H7 (cell line): ENCODE measurements around the gene ZER1. TPM values are rescaled to one million over a fixed set of nuclear protein-coding genes. Genes with fewer than 3 reads are reported as not detected.

Source experiments
- DNase-seq: peaks from one replicate; pipeline ENCODE4 v3.0.0; 2012
- H3K27me3 ChIP-seq: 2 replicates; pipeline ENCODE4 v1.6.0; 2011; ENCODE audit warnings: mild to moderate bottlenecking, low read length; ENCODE audit not compliant: control insufficient read depth, insufficient read depth
- H3K36me3 ChIP-seq: replicated peaks from 2 replicates; pipeline ENCODE4 v1.5.1; 2011; ENCODE audit warnings: low read length; ENCODE audit not compliant: control insufficient read depth, insufficient read depth
- H3K4me3 ChIP-seq: 2 replicates; pipeline ENCODE4 v1.5.1; 2011; ENCODE audit warnings: low read depth, mild to moderate bottlenecking, control low read depth, low read length, moderate library complexity; ENCODE audit not compliant: insufficient read depth
- total RNA-seq: library from RNA; depleted of rRNA; stranded (reverse); fragments of >200 nt; shearing (Covaris generic); gene quantifications from 2 replicates; pipeline ENCODE4 v1.2.3, GENCODE V29; 2014

Gene ZER1
- total RNA-seq, 1 experiment from 2014 or later, result 19.6 TPM

GRCh38 chr9:128733256-128733655 lies 38.5 kb downstream of the ZER1 start:
- DNase-seq, result peak; percentile 96
- no peaks in the 10 kb centered on the region for H3K27me3 ChIP-seq
- H3K36me3 ChIP-seq, result no peaks in the 10 kb centered on the region; the same call in 1 of the 2 replicates
- H3K4me3 ChIP-seq, result no peak overlapping the region

GRCh38 chr9:128732576-128732975 lies 39.2 kb downstream of the ZER1 start:
- Histone ChIP-seq H3K36me3 (no peaks in the 10 kb centered on the region; the same call in 1 of the 2 replicates), H3K4me3 (no peak overlapping the region), H3K27me3 (no peaks in the 10 kb centered on the region)
- DNase-seq, result no peak

GRCh38 chr9:128731691-128732090 lies 40.0 kb downstream of the ZER1 start:
- Histone ChIP-seq H3K27me3 (no peaks in the 10 kb centered on the region), H3K4me3 (no peak overlapping the region), H3K36me3 (no peaks in the 10 kb centered on the region; the same call in 1 of the 2 replicates)
- DNase-seq, result no peak

- Histone ChIP-seq H3K36me3 (no peaks in the 10 kb centered on the region; the same call in 1 of the 2 replicates), H3K27me3 (no peaks in the 10 kb centered on the region), H3K4me3 (no peak overlapping the region)
- no peak for DNase-seq
These were observed 40.6 kb downstream of the ZER1 start for GRCh38 chr9:128731093-128731492.

GRCh38 chr9:128729766-128730517 lies 41.8 kb downstream of the ZER1 start:
- Histone ChIP-seq H3K27me3 (no peaks in the 10 kb centered on the region), H3K4me3 (no peak overlapping the region), H3K36me3 (no peaks in the 10 kb centered on the region; the same call in 1 of the 2 replicates)
- DNase-seq, result no peak

GRCh38 chr9:128729302-128729701 lies 42.4 kb downstream of the ZER1 start:
- H3K36me3 ChIP-seq, result no peaks in the 10 kb centered on the region; the same call in 1 of the 2 replicates
- no peaks in the 10 kb centered on the region for H3K27me3 ChIP-seq
- DNase-seq, result no peak
- no peak overlapping the region for H3K4me3 ChIP-seq

GRCh38 chr9:128728298-128728697 lies 43.4 kb downstream of the ZER1 start:
- Histone ChIP-seq H3K4me3 (no peak overlapping the region), H3K27me3 (no peaks in the 10 kb centered on the region), H3K36me3 (no peaks in the 10 kb centered on the region; the same call in 1 of the 2 replicates)
- no peak for DNase-seq

- no peaks in the 10 kb centered on the region; the same call in 1 of the 2 replicates for H3K36me3 ChIP-seq
- DNase-seq, result no peak
- H3K4me3 ChIP-seq, result no peak overlapping the region
- H3K27me3 ChIP-seq, result no peaks in the 10 kb centered on the region
These were observed 44.0 kb downstream of the ZER1 start for GRCh38 chr9:128727640-128728248.

GRCh38 chr9:128724744-128725211 lies 46.9 kb downstream of the ZER1 start:
- Histone ChIP-seq H3K36me3 (no peaks in the 10 kb centered on the region; the same call in none of the 2 replicates), H3K4me3 (peak overlapping the region; percentile 93), H3K27me3 (no peaks in the 10 kb centered on the region)
- DNase-seq, result peak; percentile 95

GRCh38 chr9:128723866-128724743 lies 47.6 kb downstream of the ZER1 start, which contains the start of gene ZDHHC12:
TSS of gene ZDHHC12 (minus strand) at chr9:128724127. CDS start at chr9:128724093, 34 bp downstream.
- peak; percentile 100 for DNase-seq
- H3K27me3 ChIP-seq, result no peaks in the 10 kb centered on the region
- H3K4me3 ChIP-seq, result peak within 1 kb of the TSS; percentile 93
- no peaks in the 10 kb centered on the region; the same call in none of the 2 replicates for H3K36me3 ChIP-seq

GRCh38 chr9:128723352-128723865 lies 48.3 kb downstream of the ZER1 start:
- Histone ChIP-seq H3K36me3 (no peaks in the 10 kb centered on the region; the same call in none of the 2 replicates), H3K4me3 (peak overlapping the region; percentile 93), H3K27me3 (no peaks in the 10 kb centered on the region)
- no peak for DNase-seq

GRCh38 chr9:128722380-128723351 lies 49.1 kb downstream of the ZER1 start:
- DNase-seq, result peak; percentile 44
- Histone ChIP-seq H3K4me3 (peak overlapping the region; percentile 93; the same call in 1 of the 2 replicates), H3K36me3 (no peaks in the 10 kb centered on the region; the same call in none of the 2 replicates), H3K27me3 (no peaks in the 10 kb centered on the region)

GRCh38 chr9:128721487-128722010 lies 50.2 kb downstream of the ZER1 start:
- H3K27me3 ChIP-seq, result no peaks in the 10 kb centered on the region
- H3K4me3 ChIP-seq, result no peak overlapping the region
- DNase-seq, result no peak
- peaks cover 2% of the 10 kb centered on the region for H3K36me3 ChIP-seq
